Measurements from ENCODE around the gene ZDHHC19. TPM values are rescaled to one million over a fixed set of nuclear protein-coding genes. Genes with fewer than 3 reads are reported as not detected.
"Not testable (repeated sequence)": the region's sequence is repeated elsewhere in the genome, so short reads cannot be mapped to it uniquely, and the experiment has no call there.

The ZDHHC19 gene
- total RNA-seq (2014; rRNA removed; shearing (Covaris generic)) = not detected in 2 replicates

GRCh38 chr3:196210673-196211556 is at the start of gene ZDHHC19:
Gene ZDHHC19 (minus strand): TSS chr3:196211400. CDS start chr3:196211315, 85 bp downstream.
- no peak for DNase-seq (ENCODE audit: low spot score)
- in situ Hi-C loops (cut with HindIII; ENCODE audit: low sequenced_read_pairs) = no loop called here

GRCh38 chr3:196260784-196261183 is 49.6 kb upstream of the ZDHHC19 start:
- in situ Hi-C loops (cut with HindIII; ENCODE audit: low sequenced_read_pairs) = no loop called here
- DNase-seq (ENCODE audit: low spot score) = no peak

DNA sequence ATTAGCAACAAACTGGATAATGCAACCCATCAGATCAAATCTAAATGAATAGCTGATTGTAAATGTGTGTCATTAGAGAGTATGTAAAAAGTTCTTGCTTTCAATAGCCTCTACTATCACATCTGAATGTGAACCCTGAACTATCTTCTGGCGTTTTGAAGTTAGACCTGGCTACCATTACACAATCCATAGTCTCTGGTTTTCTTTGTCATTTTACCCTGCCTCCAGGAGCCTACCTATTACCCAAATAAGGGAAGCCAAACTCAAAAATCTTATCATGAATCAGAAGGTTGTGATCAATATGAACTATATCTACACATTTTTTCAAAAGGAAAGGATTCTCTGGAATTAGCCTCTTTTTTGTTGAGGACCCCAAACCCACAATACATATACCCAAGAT is 44.6 kb upstream of the ZDHHC19 start:
- in situ Hi-C loops (cut with HindIII; ENCODE audit: low sequenced_read_pairs) = no loop called here
- DNase-seq (ENCODE audit: low spot score) = no peak

DNA sequence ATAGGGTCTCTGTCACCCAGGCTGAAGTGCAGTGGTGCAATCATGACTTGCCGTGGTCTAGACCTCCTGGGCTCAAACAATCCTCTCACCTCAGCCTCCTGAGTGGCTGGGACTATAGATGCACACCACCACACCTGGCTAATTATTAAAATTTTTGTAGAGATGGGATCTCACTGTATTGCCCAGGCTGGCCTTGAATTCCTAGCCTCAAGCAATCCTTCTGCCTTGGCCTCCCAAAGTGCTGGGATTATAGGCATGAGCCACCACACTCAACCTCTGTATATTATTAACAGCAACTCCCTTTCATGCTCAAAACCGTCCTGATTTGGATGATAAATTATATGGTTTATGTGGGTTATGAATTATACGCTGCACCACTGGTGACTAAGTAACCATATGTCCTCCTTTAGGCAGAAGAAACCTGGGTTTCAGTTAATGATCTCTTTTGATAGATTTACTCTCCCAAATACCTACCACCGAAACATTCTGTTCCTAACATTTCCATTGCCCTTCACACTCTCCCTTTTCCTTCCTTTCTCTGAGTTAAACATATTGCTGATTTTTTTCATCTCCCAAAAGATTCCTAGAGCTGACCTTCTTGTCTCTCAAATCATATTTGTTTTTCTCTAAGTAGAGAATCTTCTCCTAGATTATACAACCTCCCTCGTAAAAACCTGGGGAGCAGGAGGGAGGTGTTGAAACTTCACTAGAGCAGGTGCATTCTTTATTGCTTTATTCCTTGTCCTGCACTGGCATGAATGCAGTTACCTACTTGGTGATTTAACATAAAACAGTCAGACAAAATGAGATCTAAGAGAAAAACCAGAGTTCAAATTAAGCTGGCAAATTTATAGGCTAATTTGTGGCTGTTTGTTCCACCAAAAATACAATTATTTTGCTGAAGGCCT is 43.4 kb upstream of the ZDHHC19 start:
- in situ Hi-C loops (cut with HindIII; ENCODE audit: low sequenced_read_pairs) = no loop called here
- DNase-seq (ENCODE audit: low spot score) = no peak

- DNase-seq (ENCODE audit: low spot score) = no peak
- in situ Hi-C loops (cut with HindIII; ENCODE audit: low sequenced_read_pairs) = no loop called here
Measured at GRCh38 chr3:196251918-196252317, 40.7 kb upstream of the ZDHHC19 start.

GRCh38 chr3:196246612-196247308 is 35.6 kb upstream of the ZDHHC19 start:
- in situ Hi-C loops (cut with HindIII; ENCODE audit: low sequenced_read_pairs) = no loop called here

DNA sequence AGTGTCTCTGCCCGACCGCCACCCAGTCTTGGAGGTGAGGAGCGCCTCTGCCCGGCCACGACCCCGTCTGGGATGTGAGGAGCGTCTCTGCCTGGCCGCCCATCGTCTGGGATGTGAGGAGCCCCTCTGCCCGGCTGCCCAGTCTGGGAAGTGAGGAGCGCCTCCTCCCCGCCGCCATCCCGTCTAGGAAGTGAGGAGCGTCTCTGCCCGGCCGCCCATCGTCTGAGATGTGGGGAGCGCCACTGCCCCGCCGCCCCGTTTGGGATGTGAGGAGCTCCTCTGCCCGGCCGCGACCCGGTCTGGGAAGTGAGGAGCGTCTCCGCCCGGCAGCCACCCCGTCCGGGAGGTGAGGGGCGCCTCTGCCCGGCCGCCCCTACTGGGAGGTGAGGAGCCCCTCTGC is 33.0 kb upstream of the ZDHHC19 start:
- in situ Hi-C loops (cut with HindIII; ENCODE audit: low sequenced_read_pairs); DNase-seq (ENCODE audit: low spot score): not testable (repeated sequence)

More at GRCh38 chr3:196246612-196247308, 35.6 kb upstream of the ZDHHC19 start:
- no peak for DNase-seq (ENCODE audit: low spot score)

DNA sequence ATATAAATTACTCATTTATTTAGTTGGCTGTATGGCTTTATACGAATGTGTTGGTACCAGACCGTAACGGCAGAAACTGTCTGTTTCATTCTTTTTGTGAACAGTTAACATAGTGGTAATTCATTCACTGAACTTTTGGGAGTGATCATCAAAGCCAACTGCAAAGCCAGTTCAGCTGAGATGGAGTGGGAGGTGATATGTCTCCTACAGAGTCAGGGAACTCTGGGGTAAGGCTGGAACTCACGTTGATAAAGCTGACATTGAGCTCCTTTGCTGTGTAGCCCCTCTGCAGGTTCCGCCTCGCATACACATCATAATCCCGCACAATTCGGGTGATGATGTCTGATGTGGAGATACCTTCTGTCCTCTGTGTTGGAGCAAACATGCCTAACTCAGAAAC is 30.5 kb upstream of the ZDHHC19 start:
- no peak for DNase-seq (ENCODE audit: low spot score)
- in situ Hi-C loops (cut with HindIII; ENCODE audit: low sequenced_read_pairs) = no loop called here

- in situ Hi-C loops (cut with HindIII; ENCODE audit: low sequenced_read_pairs) = no loop called here
- DNase-seq (ENCODE audit: low spot score) = no peak
Measured at GRCh38 chr3:196240424-196240823, 29.2 kb upstream of the ZDHHC19 start.

GRCh38 chr3:196238612-196239560 is 27.7 kb upstream of the ZDHHC19 start:
- no peak for DNase-seq (ENCODE audit: low spot score)
- in situ Hi-C loops (cut with HindIII; ENCODE audit: low sequenced_read_pairs) = no loop called here

DNA sequence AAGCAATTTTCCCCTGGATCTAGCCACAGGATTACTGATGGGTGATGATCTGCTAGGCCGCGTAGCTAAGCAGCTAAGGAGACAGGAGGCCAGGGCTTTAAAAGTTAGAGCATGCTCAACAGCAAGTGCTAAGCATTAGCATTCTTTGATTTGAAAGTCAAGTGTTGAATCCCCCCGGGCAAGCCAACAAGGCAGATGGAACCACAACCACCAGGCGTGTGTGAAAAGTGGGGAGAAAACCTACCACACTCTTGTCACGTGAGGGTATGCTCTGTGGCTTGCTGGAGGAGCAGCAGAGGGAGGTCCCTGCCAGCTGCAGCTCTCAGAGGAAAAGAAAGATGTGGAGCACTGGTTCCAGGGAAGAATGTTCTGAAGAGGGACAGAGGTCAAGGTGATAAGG is 26.0 kb upstream of the ZDHHC19 start:
- in situ Hi-C loops (cut with HindIII; ENCODE audit: low sequenced_read_pairs) = no loop called here
- DNase-seq (ENCODE audit: low spot score) = no peak

GRCh38 chr3:196236223-196236622 is 25.0 kb upstream of the ZDHHC19 start:
- DNase-seq (ENCODE audit: low spot score) = no peak
- in situ Hi-C loops (cut with HindIII; ENCODE audit: low sequenced_read_pairs) = no loop called here

GRCh38 chr3:196235452-196236122 is 24.4 kb upstream of the ZDHHC19 start:
- no peak for DNase-seq (ENCODE audit: low spot score)
- in situ Hi-C loops (cut with HindIII; ENCODE audit: low sequenced_read_pairs) = no loop called here

- in situ Hi-C loops (cut with HindIII; ENCODE audit: low sequenced_read_pairs) = no loop called here
Measured at GRCh38 chr3:196232882-196233251, 21.7 kb upstream of the ZDHHC19 start.

DNA sequence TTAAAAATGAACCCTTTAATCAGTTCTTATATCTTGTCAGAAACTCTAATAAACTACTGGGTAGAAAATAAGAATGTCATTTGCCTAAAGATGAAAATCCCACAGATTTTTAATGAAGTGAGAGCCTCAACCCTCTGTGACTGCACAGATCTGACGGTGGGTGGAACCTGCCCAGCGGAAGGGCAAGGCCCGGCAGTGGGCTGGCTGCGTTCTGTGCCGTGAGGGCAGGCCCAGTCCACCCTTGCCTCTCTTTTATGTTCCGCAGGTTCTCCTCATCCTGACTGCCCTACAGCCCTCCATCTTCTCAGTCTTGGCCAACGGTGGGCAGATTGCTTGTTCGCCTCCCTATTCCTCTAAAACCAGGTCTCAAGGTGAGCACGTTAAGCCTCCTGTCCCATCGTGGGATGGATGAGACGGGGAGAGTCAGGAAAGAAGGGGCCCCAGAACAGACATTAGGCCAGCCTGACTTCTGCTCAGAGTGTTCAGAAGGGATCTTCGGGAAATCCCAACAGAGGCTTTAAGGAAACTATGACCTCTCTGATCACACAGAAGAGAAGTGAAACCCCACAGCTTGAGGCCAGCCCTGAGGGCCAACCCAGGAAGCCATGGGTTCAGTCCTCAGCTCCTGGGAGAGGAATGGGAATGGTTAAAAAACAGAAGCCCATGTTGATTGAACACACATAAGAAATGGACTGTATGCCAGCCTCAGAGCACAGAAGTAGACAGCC is 21.1 kb upstream of the ZDHHC19 start:
- no peak for DNase-seq (ENCODE audit: low spot score)
- in situ Hi-C loops (cut with HindIII; ENCODE audit: low sequenced_read_pairs) = no loop called here

More at GRCh38 chr3:196232882-196233251, 21.7 kb upstream of the ZDHHC19 start:
- no peak for DNase-seq (ENCODE audit: low spot score)

DNA sequence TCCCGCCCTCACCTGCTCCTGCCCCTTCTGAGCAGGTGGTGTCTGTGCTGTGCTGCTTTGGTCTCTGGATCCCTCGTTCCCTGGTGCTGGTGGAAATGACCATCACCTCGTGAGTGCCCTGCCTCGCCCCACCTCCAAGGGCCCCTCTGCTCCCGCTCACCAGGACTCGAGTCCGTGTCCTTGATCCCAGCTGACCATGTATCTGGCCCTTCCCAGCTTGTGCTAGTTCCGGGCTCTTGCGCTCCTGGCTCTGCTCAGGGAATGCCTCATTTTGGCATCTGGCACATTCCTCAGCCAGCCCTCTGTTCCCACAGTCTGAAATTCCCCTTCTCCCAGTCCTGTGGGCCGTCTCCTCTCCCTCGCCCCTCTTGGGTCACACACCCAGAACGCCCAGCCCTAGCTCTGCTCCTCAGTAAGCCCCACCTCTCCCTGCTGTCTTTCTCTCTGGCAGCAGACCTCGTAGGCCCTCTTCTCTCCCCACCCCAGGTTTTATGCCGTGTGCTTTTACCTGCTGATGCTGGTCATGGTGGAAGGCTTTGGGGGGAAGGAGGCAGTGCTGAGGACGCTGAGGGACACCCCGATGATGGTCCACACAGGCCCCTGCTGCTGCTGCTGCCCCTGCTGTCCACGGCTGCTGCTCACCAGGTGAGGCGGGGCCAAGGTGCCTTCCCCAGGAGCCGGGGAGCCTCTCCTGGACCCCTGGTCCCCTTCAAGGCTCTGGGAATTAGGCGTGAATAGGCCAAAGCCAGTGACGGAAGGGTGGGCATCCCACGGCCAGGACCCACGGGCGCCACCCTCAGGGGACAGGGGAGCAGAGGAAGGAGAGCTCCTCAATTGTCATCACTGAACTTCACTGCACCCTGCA is 16.7 kb upstream of the ZDHHC19 start:
- peak; percentile 18 for DNase-seq (ENCODE audit: low spot score)
- in situ Hi-C loops (cut with HindIII; ENCODE audit: low sequenced_read_pairs) = no loop called here
